MCF 10A (cell line): ENCODE data around the gene RABAC1. TPM values are rescaled to one million over a fixed set of nuclear protein-coding genes. Genes with fewer than 3 reads are reported as not detected.
A peak's percentile ranks its signal among the peaks of the same experiment; 100 is the strongest.

Experiments
- BruUV-seq: library from RNA; stranded (reverse); fragments of 400-500 nt; replicated peaks from 2 replicates; lab custom pipeline; 2021; lab: Mats Ljungman, UMichigan
- CTCF ChIA-PET: fragments of 300-600 bp; sonication (Branson Sonifier 250); formaldehyde crosslinking; extraction: SDS; loops from one replicate; lab custom pipeline; 2021; ENCODE audit warnings: antibody characterized with exemption, inconsistent platforms; lab: Yijun Ruan, JAX
- POLR2A ChIA-PET: fragments of 300-600, 350-650 bp; sonication (Branson Sonifier 250); formaldehyde crosslinking; extraction: SDS; loops from one replicate; lab custom pipeline; 2020; ENCODE audit warnings: antibody characterized with exemption, inconsistent platforms; lab: Yijun Ruan, JAX
- DNase-seq: peaks from one replicate; pipeline ENCODE4 v3.0.0-alpha.2; 2018; ENCODE audit not compliant: unreplicated experiment
- H3K27ac Mint-ChIP-seq: one replicate; pipeline ENCODE4 v1.8.0; 2022; ENCODE audit warnings: mild to moderate bottlenecking, low read depth, mixed read lengths; ENCODE audit not compliant: unreplicated experiment
- H3K27me3 Mint-ChIP-seq: one replicate; pipeline ENCODE4 v1.8.0; 2022; ENCODE audit warnings: mixed read lengths; ENCODE audit not compliant: insufficient read depth, unreplicated experiment
- H3K36me3 Mint-ChIP-seq: one replicate; pipeline ENCODE4 v1.8.0; 2022; ENCODE audit warnings: mild to moderate bottlenecking, moderate library complexity, mixed read lengths; ENCODE audit not compliant: insufficient read depth, unreplicated experiment
- H3K4me1 Mint-ChIP-seq: one replicate; pipeline ENCODE4 v1.8.0; 2022; ENCODE audit warnings: mixed read lengths; ENCODE audit not compliant: insufficient read depth, unreplicated experiment
- H3K4me3 Mint-ChIP-seq: one replicate; pipeline ENCODE4 v1.8.0; 2022; ENCODE audit warnings: mild to moderate bottlenecking, moderate library complexity, mixed read lengths; ENCODE audit not compliant: unreplicated experiment
- H3K9me3 Mint-ChIP-seq: one replicate; pipeline ENCODE4 v1.8.0; 2022; ENCODE audit warnings: mixed read lengths; ENCODE audit not compliant: unreplicated experiment
- CTCF ChIP-seq: fragments of 200-600 bp; IDR thresholded peaks from one replicate; pipeline ENCODE4 v1.8.0; 2022; ENCODE audit warnings: antibody characterized with exemption, mild to moderate bottlenecking; ENCODE audit not compliant: unreplicated experiment
- intact Hi-C: fragments of 100-400 bp; cut with micrococcal nuclease; formaldehyde crosslinking; loops from 2 replicates; pipeline ENCODE4 v1.14.1; 2022
- total RNA-seq: library from RNA; stranded (reverse); gene quantifications from 2 replicates; pipeline ENCODE4 v1.2.3, GENCODE V29; 2022

Gene RABAC1
- total RNA-seq, 1 experiment from 2014 or later, result 75.4 TPM

- Mint-ChIP-seq H3K9me3 (no peaks in the 10 kb centered on the region), H3K27ac (no peak overlapping the region), H3K36me3 (peaks cover 7% of the 10 kb centered on the region), H3K4me1 (peaks cover 6% of the 10 kb centered on the region), H3K4me3 (no peak overlapping the region), H3K27me3 (no peaks in the 10 kb centered on the region)
- BruUV-seq, result no TSS peak
- CTCF ChIA-PET, result no interaction called here
- no peak for TF ChIP-seq CTCF
- intact Hi-C loops, result no loop called here
- no peak for DNase-seq
- POLR2A ChIA-PET, result no interaction called here
Observed at GRCh38 chr19:41912899-41913537, 46.1 kb downstream of the RABAC1 start.

GRCh38 chr19:41911889-41912731 is 47.0 kb downstream of the RABAC1 start:
- no TSS peak for BruUV-seq
- Mint-ChIP-seq H3K36me3 (peaks cover 11% of the 10 kb centered on the region), H3K4me1 (peaks cover 6% of the 10 kb centered on the region), H3K9me3 (no peaks in the 10 kb centered on the region), H3K4me3 (no peak overlapping the region), H3K27me3 (no peaks in the 10 kb centered on the region), H3K27ac (no peak overlapping the region)
- intact Hi-C loops, result no loop called here
- ChIA-PET CTCF (interaction anchor here (0.7 kb wide), 2 partner anchors 476 to 1796 kb away, joined by 3 to 4 read pairs; no protein-coding TSS in a partner anchor), POLR2A (interaction anchor here (0.6 to 1.0 kb wide), 3 partner anchors 14 to 28 kb away, joined by 3 read pairs; no protein-coding TSS in a partner anchor)
- TF ChIP-seq CTCF, result no peak
- DNase-seq, result no peak

- H3K4me1 Mint-ChIP-seq, result peaks cover 6% of the 10 kb centered on the region
- DNase-seq, result no peak
- TSS peak; percentile 24 for BruUV-seq
- POLR2A ChIA-PET, result interaction anchor here (0.6 to 1.0 kb wide), 4 partner anchors 13 to 63 kb away, joined by 3 read pairs; no protein-coding TSS in a partner anchor
- intact Hi-C loops, result no loop called here
- no peaks in the 10 kb centered on the region for H3K27me3 Mint-ChIP-seq
- H3K36me3 Mint-ChIP-seq, result peaks cover 18% of the 10 kb centered on the region
- H3K9me3 Mint-ChIP-seq, result no peaks in the 10 kb centered on the region
- H3K27ac Mint-ChIP-seq, result no peak overlapping the region
- H3K4me3 Mint-ChIP-seq, result no peak overlapping the region
- TF ChIP-seq CTCF, result no peak
- CTCF ChIA-PET, result interaction anchor here (0.6 kb wide), 1 partner anchor 43 kb away, joined by 4 read pairs; no protein-coding TSS in a partner anchor
Observed at GRCh38 chr19:41910992-41911888, 47.9 kb downstream of the RABAC1 start.
